ENCODE results near the gene PRIM2. TPM values are rescaled to one million over a fixed set of nuclear protein-coding genes. Genes with fewer than 3 reads are reported as not detected.
"Not testable (repeated sequence)": the region's sequence is repeated elsewhere in the genome, so short reads cannot be mapped to it uniquely, and the experiment has no call there.

Gene PRIM2
- total RNA-seq, 1 experiment from 2014 or later = 30.7 TPM

- TF ChIP-seq POLR2AphosphoS5 (IDR thresholded peaks at IDR 0.05; ENCODE audit: low read depth, low read length) (no peak), REST (IDR thresholded peaks at IDR 0.05; ENCODE audit: insufficient read depth in 1 of 2, low read depth in 2 of 2, low read length in 1 of 2) (no peak), SIN3A (IDR thresholded peaks at IDR 0.05; ENCODE audit: borderline replicate concordance, insufficient read depth, low read depth, low read length) (no peak), CTCF (IDR thresholded peaks at IDR 0.05) (no peak), TCF7L2 (IDR thresholded peaks at IDR 0.05; ENCODE audit: low read depth, low read length) (no peak)
- no peak for ATAC-seq
- H3K27me3 ChIP-seq (ENCODE audit: control insufficient read depth, insufficient read depth, low read length) = no peaks in the 10 kb centered on the region
- H3K4me1 ChIP-seq (ENCODE audit: control insufficient read depth, insufficient read depth, low read length) = no peaks in the 10 kb centered on the region
- DNase-seq (ENCODE audit: low read depth, low spot score) = no peak
- H3K27ac ChIP-seq (ENCODE audit: low read length) = no peak overlapping the region
- no peak overlapping the region for H3K4me3 ChIP-seq (ENCODE audit: low read depth in 2 of 2, low read length in 2 of 2)
- in situ Hi-C loops (cut with HindIII; ENCODE audit: low pct_unique_long_range_greater_than_20kb, low sequenced_read_pairs) = no loop called here
- ChIA-PET CTCF (no interaction called here), POLR2A (no interaction called here)
- intact Hi-C loops (cut with micrococcal nuclease; ENCODE audit: unreplicated experiment) = no loop called here
- H3K36me3 ChIP-seq (ENCODE audit: control insufficient read depth, insufficient read depth, low read length) = no peaks in the 10 kb centered on the region
- BruUV-seq (replicated peaks) = TSS peak; percentile 10
- no peaks in the 10 kb centered on the region for H3K9me3 ChIP-seq (ENCODE audit: control insufficient read depth, insufficient read depth, low read depth, low read length)
Measured at GRCh38 chr6:57432157-57432556, 114.7 kb downstream of the PRIM2 start.

GRCh38 chr6:57432919-57433684 is 115.7 kb downstream of the PRIM2 start:
- BruUV-seq (replicated peaks) = no TSS peak
- Histone ChIP-seq H3K27ac (ENCODE audit: low read length) (no peak overlapping the region), H3K36me3 (ENCODE audit: control insufficient read depth, insufficient read depth, low read length) (no peaks in the 10 kb centered on the region), H3K4me3 (ENCODE audit: low read depth in 2 of 2, low read length in 2 of 2) (no peak overlapping the region), H3K9me3 (ENCODE audit: control insufficient read depth, insufficient read depth, low read depth, low read length) (no peaks in the 10 kb centered on the region), H3K27me3 (ENCODE audit: control insufficient read depth, insufficient read depth, low read length) (no peaks in the 10 kb centered on the region), H3K4me1 (ENCODE audit: control insufficient read depth, insufficient read depth, low read length) (no peaks in the 10 kb centered on the region)
- intact Hi-C loops (cut with micrococcal nuclease; ENCODE audit: unreplicated experiment) (no loop called here), in situ Hi-C loops (cut with HindIII; ENCODE audit: low pct_unique_long_range_greater_than_20kb, low sequenced_read_pairs) (no loop called here)
- TF ChIP-seq REST (IDR thresholded peaks at IDR 0.05; ENCODE audit: insufficient read depth in 1 of 2, low read depth in 2 of 2, low read length in 1 of 2) (no peak), SIN3A (IDR thresholded peaks at IDR 0.05; ENCODE audit: borderline replicate concordance, insufficient read depth, low read depth, low read length) (no peak), POLR2AphosphoS5 (IDR thresholded peaks at IDR 0.05; ENCODE audit: low read depth, low read length) (no peak), CTCF (IDR thresholded peaks at IDR 0.05) (no peak), TCF7L2 (IDR thresholded peaks at IDR 0.05; ENCODE audit: low read depth, low read length) (no peak)
- CTCF ChIA-PET = no interaction called here
- ATAC-seq (no peak), DNase-seq (ENCODE audit: low read depth, low spot score) (no peak)
- POLR2A ChIA-PET = no interaction called here

- BruUV-seq (replicated peaks); H3K36me3 ChIP-seq (ENCODE audit: control insufficient read depth, insufficient read depth, low read length); H3K27ac ChIP-seq (ENCODE audit: low read length); DNase-seq (ENCODE audit: low read depth, low spot score); H3K27me3 ChIP-seq (ENCODE audit: control insufficient read depth, insufficient read depth, low read length); CTCF ChIA-PET; in situ Hi-C loops (cut with HindIII; ENCODE audit: low pct_unique_long_range_greater_than_20kb, low sequenced_read_pairs); intact Hi-C loops (cut with micrococcal nuclease; ENCODE audit: unreplicated experiment); H3K4me1 ChIP-seq (ENCODE audit: control insufficient read depth, insufficient read depth, low read length); ATAC-seq; H3K9me3 ChIP-seq (ENCODE audit: control insufficient read depth, insufficient read depth, low read depth, low read length); H3K4me3 ChIP-seq (ENCODE audit: low read depth in 2 of 2, low read length in 2 of 2); POLR2A ChIA-PET: not testable (repeated sequence)
Measured at GRCh38 chr6:57433790-57434189, 116.4 kb downstream of the PRIM2 start.

Measured in Panc1 (cell line).